Naive thymus-derived CD4-positive, alpha-beta T cell (primary cell): ENCODE results near the gene KIFC1. TPM values are rescaled to one million over a fixed set of nuclear protein-coding genes. Genes with fewer than 3 reads are reported as not detected.

Source experiments
- ATAC-seq: fragments of 150-1000 bp; cut with Tn5 transposase; 2 replicates; pipeline ENCODE4 v1.10.0; 2021; ENCODE audit warnings: mild to moderate bottlenecking, moderate library complexity
- CTCF ChIA-PET: fragments of 350-600 bp; sonication (Branson Sonifier 250); formaldehyde crosslinking; loops from one replicate; lab custom pipeline; 2021; ENCODE audit warnings: antibody characterized with exemption; lab: Charles Lee
- POLR2A ChIA-PET: fragments of 350-600 bp; sonication (Branson Sonifier 250); formaldehyde crosslinking; loops from one replicate; lab custom pipeline; 2021; ENCODE audit warnings: antibody characterized with exemption, inconsistent platforms; lab: Charles Lee
- DNase-seq, 9 donors: peaks; one replicate each; pipeline versions ENCODE4 v3.0.0 to v3.0.0-alpha.2; 2020 to 2022; ENCODE audit warnings: mixed read lengths in 1 of 9
- H3K27ac ChIP-seq: one replicate; pipeline ENCODE4 v1.7.0; 2013; ENCODE audit warnings: mild to moderate bottlenecking, low read depth, low read length, moderate library complexity
- H3K27me3 ChIP-seq, 2 donors: one replicate each; pipeline ENCODE4 v1.7.0; 2013; ENCODE audit warnings: low read length in 2 of 2, mild to moderate bottlenecking in 2 of 2, moderate library complexity in 2 of 2; ENCODE audit not compliant: control insufficient read depth in 2 of 2, insufficient read depth in 2 of 2
- H3K36me3 ChIP-seq, 3 experiments: 1 replicate in 2 of 3; 2 replicates in 1 of 3; pipeline ENCODE4 v1.7.0; 2013; ENCODE audit warnings: low read length in 3 of 3, mild to moderate bottlenecking in 3 of 3, moderate library complexity in 1 of 3; ENCODE audit not compliant: insufficient read depth in 3 of 3, control insufficient read depth in 2 of 3
- H3K4me1 ChIP-seq, 2 donors: one replicate each; pipeline ENCODE4 v1.7.0; 2013; ENCODE audit warnings: low read length in 2 of 2, mild to moderate bottlenecking in 2 of 2, moderate library complexity in 1 of 2; ENCODE audit not compliant: control insufficient read depth in 2 of 2, insufficient read depth in 2 of 2
- H3K4me3 ChIP-seq: 2 replicates; pipeline ENCODE4 v1.7.0; 2013; ENCODE audit warnings: mild to moderate bottlenecking, low read length
- H3K9me3 ChIP-seq, 3 experiments: 1 replicate in 2 of 3; 2 replicates in 1 of 3; pipeline ENCODE4 v1.7.0; 2013; ENCODE audit warnings: low read length in 3 of 3; ENCODE audit not compliant: control insufficient read depth in 2 of 3
- H3K27ac Mint-ChIP-seq, 9 donors: one replicate each; pipeline ENCODE4 v1.8.0; 2020 to 2022; ENCODE audit warnings: mixed read lengths in 9 of 9, mild to moderate bottlenecking in 8 of 9, moderate library complexity in 5 of 9, inconsistent platforms in 2 of 9
- H3K27me3 Mint-ChIP-seq, 5 donors: one replicate each; pipeline ENCODE4 v1.8.0; 2021 to 2022; ENCODE audit warnings: mixed read lengths in 5 of 5, mild to moderate bottlenecking in 1 of 5
- H3K36me3 Mint-ChIP-seq, 5 donors: one replicate each; pipeline ENCODE4 v1.8.0; 2020 to 2022; ENCODE audit warnings: mixed read lengths in 5 of 5, mild to moderate bottlenecking in 3 of 5, inconsistent platforms in 1 of 5
- H3K4me1 Mint-ChIP-seq, 7 donors: one replicate each; pipeline ENCODE4 v1.8.0; 2020 to 2022; ENCODE audit warnings: mixed read lengths in 7 of 7, mild to moderate bottlenecking in 3 of 7, inconsistent platforms in 1 of 7
- H3K4me3 Mint-ChIP-seq, 10 donors: one replicate each; pipeline ENCODE4 v1.8.0; 2020 to 2022; ENCODE audit warnings: mild to moderate bottlenecking in 10 of 10, mixed read lengths in 10 of 10, moderate library complexity in 6 of 10, inconsistent platforms in 2 of 10
- H3K9me3 Mint-ChIP-seq, 11 donors: one replicate each; pipeline ENCODE4 v1.8.0; 2020 to 2022; ENCODE audit warnings: mixed read lengths in 11 of 11, mild to moderate bottlenecking in 4 of 11, inconsistent platforms in 1 of 11, moderate library complexity in 1 of 11
- intact Hi-C, 2 donors: fragments of 100-400 bp; cut with micrococcal nuclease; formaldehyde crosslinking; loops; one replicate each; pipeline ENCODE4 v1.15.1; 2023
- polyA plus RNA-seq, 2 donors: library from polyadenylated mRNA; unstranded; fragments of 300-500 nt; fragmentation: Illumina TruSeq; gene quantifications; one replicate each; pipeline ENCODE4 v1.2.3, GENCODE V29; 2021
- total RNA-seq, 6 experiments: library from RNA in 5 of 6; stranded (reverse) in 5 of 6; gene quantifications; 1 replicate in 5 of 6; 2 replicates in 1 of 6; pipeline ENCODE4 v1.2.3 and lab custom pipeline; 2021 to 2026

The KIFC1 gene
- total and polyA plus RNA-seq, 7 experiments from 2014 or later = 0.18 to 87.9 (median 1.1) TPM

DNA sequence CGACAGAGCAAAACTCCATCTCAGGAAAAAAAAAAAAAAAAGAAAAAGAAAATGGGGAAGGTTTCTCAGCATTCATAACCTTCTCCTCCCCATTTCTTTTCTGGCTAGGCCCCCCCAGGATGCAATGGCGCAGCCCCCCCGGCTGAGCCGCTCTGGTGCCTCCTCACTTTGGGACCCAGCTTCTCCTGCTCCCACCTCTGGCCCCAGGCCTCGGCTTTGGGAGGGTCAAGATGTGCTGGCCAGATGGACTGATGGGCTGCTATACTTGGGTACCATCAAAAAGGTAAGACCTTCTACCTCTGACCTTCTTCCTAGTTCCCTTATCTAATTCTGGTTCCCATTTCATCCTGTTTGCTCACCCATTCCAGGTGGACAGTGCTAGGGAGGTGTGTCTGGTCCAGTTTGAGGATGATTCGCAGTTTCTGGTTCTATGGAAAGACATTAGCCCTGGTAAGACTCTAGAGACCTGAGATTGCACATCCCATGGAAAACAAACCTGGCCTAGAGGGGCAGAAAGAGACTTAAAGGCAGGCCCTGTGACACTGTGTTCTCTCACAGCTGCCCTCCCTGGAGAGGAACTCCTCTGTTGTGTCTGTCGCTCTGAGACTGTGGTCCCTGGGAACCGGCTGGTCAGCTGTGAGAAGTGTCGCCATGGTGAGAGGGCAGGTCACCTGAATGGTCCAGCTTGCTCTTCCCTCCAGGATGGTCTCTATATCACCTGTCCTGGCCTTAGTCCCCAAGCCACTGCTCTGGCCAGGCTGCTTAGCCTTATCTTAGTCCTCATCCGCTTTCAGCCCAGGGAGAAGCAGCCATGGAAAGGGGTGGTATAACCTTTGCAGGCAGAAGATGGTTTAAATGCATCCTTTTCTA, 20.8 kb downstream of the KIFC1 start:
- Histone ChIP-seq H3K36me3 (peaks cover 5 to 45% (median 14%) of the 10 kb centered on the region in 3 experiments), H3K9me3 (no peaks in the 10 kb centered on the region), H3K27ac (peak overlapping the region; percentile 100), H3K27me3 (no peaks in the 10 kb centered on the region), H3K4me3 (no peak overlapping the region), H3K4me1 (peaks cover 42 to 56% of the 10 kb centered on the region in 2 donors)
- ChIA-PET CTCF (no interaction called here), POLR2A (interaction anchor here (1.3 to 6.2 kb wide), 5 partner anchors 10 to 440 kb away, joined by 3 to 39 read pairs (median 11); no protein-coding TSS in a partner anchor)
- Mint-ChIP-seq H3K36me3 (peaks cover 3 to 28% (median 19%) of the 10 kb centered on the region in 5 donors), H3K4me1 (peaks cover 37 to 69% (median 67%) of the 10 kb centered on the region in 7 donors), H3K27ac (peak overlapping the region; percentile 36 to 96 (median 94)), H3K4me3 (peak overlapping the region; percentile 38 to 92 (median 87)), H3K9me3 (peaks cover 0 to 5% (median 0%) of the 10 kb centered on the region in 11 donors), H3K27me3 (no peaks in the 10 kb centered on the region)
- DNase-seq (no peak), ATAC-seq (no peak)
- intact Hi-C loops = loop anchor here (5.0 to 10.0 kb wide), 7 partner anchors 210 to 1748 kb away; partner anchors contain the start of genes C6orf47 (in 1 of the 2), CSNK2B (in 1 of the 2), GPANK1 (in 1 of the 2) and GPSM3 (in 1 of the 2)

DNA sequence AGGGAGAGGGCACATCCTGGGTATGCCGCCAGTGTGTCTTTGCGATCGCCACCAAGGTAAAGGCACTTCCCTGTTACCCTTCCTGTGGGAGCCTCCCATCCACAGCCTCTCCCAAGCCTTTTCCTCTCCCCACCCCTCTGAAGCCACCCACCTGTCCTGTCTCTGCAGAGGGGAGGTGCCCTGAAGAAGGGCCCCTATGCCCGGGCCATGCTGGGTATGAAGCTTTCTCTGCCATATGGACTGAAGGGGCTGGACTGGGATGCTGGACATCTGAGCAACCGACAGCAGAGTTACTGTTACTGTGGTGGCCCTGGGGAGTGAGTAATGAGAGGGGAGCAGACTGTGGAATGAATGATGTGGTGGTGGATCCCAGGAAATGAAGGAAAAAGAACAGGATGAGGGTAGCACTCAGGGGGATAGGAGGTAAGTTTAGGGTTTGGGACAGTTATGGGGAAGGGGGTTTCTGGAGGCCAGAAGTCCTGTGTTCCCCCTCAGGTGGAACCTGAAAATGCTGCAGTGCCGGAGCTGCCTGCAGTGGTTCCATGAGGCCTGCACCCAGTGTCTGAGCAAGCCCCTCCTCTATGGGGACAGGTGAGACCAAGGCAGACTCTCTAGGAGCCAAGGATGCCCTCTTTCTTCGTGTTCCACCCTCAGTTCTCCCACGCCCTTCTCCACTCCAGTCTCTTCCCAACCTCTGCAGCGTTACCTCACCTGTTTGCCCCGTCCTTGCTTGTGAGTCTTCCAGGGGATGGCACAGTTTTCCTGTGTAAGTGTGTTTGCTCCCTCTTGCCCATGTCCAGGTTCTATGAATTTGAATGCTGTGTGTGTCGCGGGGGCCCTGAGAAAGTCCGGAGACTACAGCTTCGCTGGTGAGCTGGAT, 21.9 kb downstream of the KIFC1 start:
- H3K4me3 Mint-ChIP-seq = peak overlapping the region in 8 of 10 donors; percentile 38 to 92 (median 86)
- peaks cover 0 to 5% (median 0%) of the 10 kb centered on the region in 11 donors for H3K9me3 Mint-ChIP-seq
- peak overlapping the region; percentile 34 to 96 (median 86) for H3K27ac Mint-ChIP-seq
- POLR2A ChIA-PET = interaction anchor here (1.0 to 6.2 kb wide), 5 partner anchors 9 to 441 kb away, joined by 3 to 39 read pairs (median 4); no protein-coding TSS in a partner anchor
- CTCF ChIA-PET = interaction anchor here (0.9 kb wide), 1 partner anchor 12 kb away, joined by 3 read pairs; no protein-coding TSS in a partner anchor
- Histone ChIP-seq H3K27ac (peak overlapping the region; percentile 100), H3K9me3 (no peaks in the 10 kb centered on the region), H3K27me3 (no peaks in the 10 kb centered on the region), H3K4me3 (no peak overlapping the region), H3K36me3 (peaks cover 5 to 45% (median 14%) of the 10 kb centered on the region in 3 experiments), H3K4me1 (peaks cover 43 to 58% of the 10 kb centered on the region in 2 donors)
- intact Hi-C loops = loop anchor here (5.0 to 10.0 kb wide), 7 partner anchors 209 to 1749 kb away; partner anchors contain the start of genes C6orf47 (in 1 of the 2), CSNK2B (in 1 of the 2), GPANK1 (in 1 of the 2) and GPSM3 (in 1 of the 2)
- no peak for DNase-seq
- peaks cover 42 to 80% (median 71%) of the 10 kb centered on the region in 7 donors for H3K4me1 Mint-ChIP-seq
- no peaks in the 10 kb centered on the region for H3K27me3 Mint-ChIP-seq
- H3K36me3 Mint-ChIP-seq = peaks cover 3 to 27% (median 19%) of the 10 kb centered on the region in 5 donors
- no peak for ATAC-seq

DNA sequence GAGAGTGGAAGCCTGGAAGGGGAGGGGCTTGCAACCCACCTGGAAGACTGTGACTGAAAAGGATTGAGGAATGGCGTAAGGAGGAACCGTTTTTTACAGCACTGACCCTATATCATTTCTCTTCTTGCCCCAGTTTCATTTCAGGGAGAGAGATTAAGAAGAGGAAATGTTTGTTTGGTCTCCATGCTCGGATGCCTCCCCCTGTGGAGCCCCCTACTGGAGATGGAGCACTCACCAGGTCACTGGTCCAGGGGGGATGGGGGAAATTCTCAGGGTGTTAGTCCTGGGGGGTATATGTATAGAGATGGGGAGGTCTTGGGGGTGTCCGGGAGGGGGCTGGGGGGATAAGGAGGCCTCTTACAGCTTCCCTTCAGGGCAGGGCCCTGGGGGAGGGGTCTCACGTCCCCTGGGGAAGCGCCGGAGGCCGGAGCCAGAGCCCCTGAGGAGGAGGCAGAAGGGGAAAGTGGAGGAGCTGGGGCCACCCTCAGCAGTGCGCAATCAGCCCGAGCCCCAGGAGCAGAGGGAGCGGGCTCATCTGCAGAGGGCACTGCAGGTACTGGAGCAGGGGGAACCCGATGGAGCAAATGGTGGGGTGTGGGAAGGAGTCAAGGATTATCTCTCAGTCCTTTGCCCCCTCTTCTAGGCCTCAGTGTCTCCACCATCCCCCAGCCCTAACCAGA, 23.1 kb downstream of the KIFC1 start:
- CTCF ChIA-PET = interaction anchor here (0.9 kb wide), 1 partner anchor 11 kb away, joined by 3 read pairs; no protein-coding TSS in a partner anchor
- peaks cover 47 to 86% (median 73%) of the 10 kb centered on the region in 7 donors for H3K4me1 Mint-ChIP-seq
- no peak overlapping the region for H3K4me3 ChIP-seq
- peaks cover 47 to 63% of the 10 kb centered on the region in 2 donors for H3K4me1 ChIP-seq
- ATAC-seq (no peak), DNase-seq (peak in 1 of 9 donors; percentile 19)
- peak overlapping the region in 7 of 10 donors; percentile 6 to 92 (median 68) for H3K4me3 Mint-ChIP-seq
- H3K27ac Mint-ChIP-seq = peak overlapping the region in 7 of 9 donors; percentile 30 to 99 (median 83)
- peaks cover 3 to 27% (median 19%) of the 10 kb centered on the region in 5 donors for H3K36me3 Mint-ChIP-seq
- no peaks in the 10 kb centered on the region for H3K27me3 Mint-ChIP-seq
- H3K9me3 ChIP-seq = no peaks in the 10 kb centered on the region
- H3K36me3 ChIP-seq = peaks cover 5 to 45% (median 14%) of the 10 kb centered on the region in 3 experiments
- no peaks in the 10 kb centered on the region for H3K27me3 ChIP-seq
- peaks cover 0 to under 1% (median 0%) of the 10 kb centered on the region in 11 donors for H3K9me3 Mint-ChIP-seq
- peak overlapping the region; percentile 2 for H3K27ac ChIP-seq
- POLR2A ChIA-PET = interaction anchor here (1.0 to 6.2 kb wide), 4 partner anchors 10 to 35 kb away, joined by 3 to 39 read pairs (median 22); no protein-coding TSS in a partner anchor
- intact Hi-C loops = loop anchor here (5.0 to 10.0 kb wide), 7 partner anchors 208 to 1750 kb away; partner anchors contain the start of genes C6orf47 (in 1 of the 2), CSNK2B (in 1 of the 2), GPANK1 (in 1 of the 2) and GPSM3 (in 1 of the 2)

DNA sequence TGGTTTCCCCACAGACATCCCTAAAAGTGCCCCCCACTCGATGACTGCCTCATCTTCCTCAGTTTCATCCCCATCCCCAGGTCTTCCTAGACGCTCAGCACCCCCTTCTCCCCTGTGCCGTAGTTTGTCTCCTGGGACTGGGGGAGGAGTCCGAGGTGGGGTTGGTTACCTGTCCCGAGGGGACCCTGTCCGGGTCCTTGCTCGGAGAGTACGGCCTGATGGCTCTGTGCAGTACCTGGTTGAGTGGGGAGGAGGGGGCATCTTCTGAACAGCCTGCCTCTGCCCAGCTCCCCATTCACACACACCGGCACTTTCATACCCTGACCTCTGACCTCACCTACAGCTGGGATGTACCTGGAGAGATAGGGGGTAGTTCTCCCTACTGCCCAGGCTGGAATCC, 24.2 kb downstream of the KIFC1 start:
- H3K27me3 ChIP-seq = no peaks in the 10 kb centered on the region
- no peak overlapping the region for H3K4me3 ChIP-seq
- peak in 1 of 9 donors; percentile 22 for DNase-seq
- H3K36me3 ChIP-seq = peaks cover 5 to 45% (median 14%) of the 10 kb centered on the region in 3 experiments
- POLR2A ChIA-PET = interaction anchor here (0.7 to 4.3 kb wide), 7 partner anchors 9 to 168 kb away, joined by 3 to 61 read pairs (median 9); partner anchors contain the start of gene ZBTB9
- intact Hi-C loops = loop anchor here (10.0 kb wide), 4 partner anchors 299 to 1751 kb away; partner anchors contain the start of genes C6orf47 (in 1 of the 2), CSNK2B (in 1 of the 2), GPANK1 (in 1 of the 2) and GPSM3 (in 1 of the 2)
- Mint-ChIP-seq H3K4me3 (peak overlapping the region; percentile 17 to 90 (median 57)), H3K4me1 (peaks cover 47 to 86% (median 74%) of the 10 kb centered on the region in 7 donors), H3K36me3 (peaks cover 3 to 26% (median 19%) of the 10 kb centered on the region in 5 donors), H3K27me3 (no peaks in the 10 kb centered on the region), H3K27ac (peak overlapping the region; percentile 30 to 100 (median 94)), H3K9me3 (no peaks in the 10 kb centered on the region)
- no peak for ATAC-seq
- H3K4me1 ChIP-seq = peaks cover 47 to 62% of the 10 kb centered on the region in 2 donors
- CTCF ChIA-PET = no interaction called here
- H3K9me3 ChIP-seq = no peaks in the 10 kb centered on the region
- H3K27ac ChIP-seq = peak overlapping the region; percentile 94
